Right lung (tissue), 5 donors: ENCODE measurements around the gene FAM241B. TPM values are rescaled to one million over a fixed set of nuclear protein-coding genes. Genes with fewer than 3 reads are reported as not detected.

Source experiments
- DNase-seq, 2 donors: peaks; one replicate each; pipeline ENCODE4 v3.0.0-alpha.2; 2013
- polyA plus RNA-seq, 5 donors: library from polyadenylated mRNA; unstranded; fragments of 120-200 nt; gene quantifications; one replicate each; pipeline versions ENCODE4 v1.2.1 to v1.2.3, GENCODE V29; 2013; ENCODE audit warnings: inconsistent platforms in 1 of 5, low replicate concordance in 1 of 5; ENCODE audit not compliant: insufficient read length in 5 of 5, insufficient read depth in 1 of 5

Gene FAM241B
- polyA plus RNA-seq, 5 donors = 6.8 to 8.9 (median 7.4) TPM

GRCh38 chr10:69647819-69648218 is 17.8 kb downstream of the FAM241B start:
- DNase-seq = no peak

- no peak for DNase-seq
These were observed 18.4 kb downstream of the FAM241B start for GRCh38 chr10:69648461-69648860.

GRCh38 chr10:69649786-69650550 is 19.9 kb downstream of the FAM241B start:
- DNase-seq = no peak

GRCh38 chr10:69650589-69651261 is 20.7 kb downstream of the FAM241B start:
- no peak for DNase-seq

- DNase-seq = no peak
These were observed 21.3 kb downstream of the FAM241B start for GRCh38 chr10:69651362-69651761.

GRCh38 chr10:69652111-69652856 is 22.2 kb downstream of the FAM241B start:
- no peak for DNase-seq

GRCh38 chr10:69652857-69653199 is 22.8 kb downstream of the FAM241B start:
- DNase-seq = no peak

GRCh38 chr10:69653561-69653960 is 23.5 kb downstream of the FAM241B start:
- no peak for DNase-seq

- DNase-seq = no peak
These were observed 25.2 kb downstream of the FAM241B start for GRCh38 chr10:69655124-69655867.

- no peak for DNase-seq
These were observed 26.0 kb downstream of the FAM241B start for GRCh38 chr10:69655868-69656555.

- DNase-seq = no peak
These were observed 26.8 kb downstream of the FAM241B start for GRCh38 chr10:69656742-69657269.

GRCh38 chr10:69657430-69657829 is 27.4 kb downstream of the FAM241B start:
- no peak for DNase-seq

- DNase-seq = no peak
These were observed 27.8 kb downstream of the FAM241B start for GRCh38 chr10:69657866-69658265.

- no peak for DNase-seq
These were observed 29.4 kb downstream of the FAM241B start for GRCh38 chr10:69659241-69660038.

GRCh38 chr10:69660296-69660695 is 30.2 kb downstream of the FAM241B start:
- DNase-seq = no peak

- DNase-seq = no peak
These were observed 31.5 kb downstream of the FAM241B start for GRCh38 chr10:69661414-69662172.

- DNase-seq = no peak
These were observed 32.3 kb downstream of the FAM241B start for GRCh38 chr10:69662173-69662877.

- no peak for DNase-seq
These were observed 32.9 kb downstream of the FAM241B start for GRCh38 chr10:69662901-69663300.
